DOHH2 (cell line): ENCODE measurements around the gene TMEM191B.
"Not testable (repeated sequence)": the region's sequence is repeated elsewhere in the genome, so short reads cannot be mapped to it uniquely, and the experiment has no call there.

Experiments
- H3F3A ChIP-seq: fragments of 200-600 bp; sonication (generic), shearing (Covaris generic); 2 replicates; pipeline ENCODE4 v1.6.0; 2016; ENCODE audit warnings: antibody characterized with exemption, mild to moderate bottlenecking; ENCODE audit not compliant: control insufficient read depth, insufficient read depth
- H3K27ac ChIP-seq: fragments of 200-600 bp; sonication (generic); 2 replicates; pipeline ENCODE4 v1.5.1; 2014; ENCODE audit warnings: low read depth, mild to moderate bottlenecking, low read length, moderate library complexity
- H3K27me3 ChIP-seq: fragments of 200-600 bp; sonication (generic); 2 replicates; pipeline ENCODE4 v1.6.1; 2014; ENCODE audit warnings: mild to moderate bottlenecking, low read length, mixed read lengths; ENCODE audit not compliant: control insufficient read depth
- H3K36me3 ChIP-seq: fragments of 200-600 bp; sonication (generic); 2 replicates; pipeline ENCODE4 v1.6.1; 2014; ENCODE audit warnings: mild to moderate bottlenecking, low read length, moderate library complexity, mixed read lengths; ENCODE audit not compliant: control insufficient read depth
- H3K4me1 ChIP-seq: fragments of 200-600 bp; sonication (generic); 2 replicates; pipeline ENCODE4 v1.6.1; 2014; ENCODE audit warnings: mild to moderate bottlenecking, low read length, mixed read lengths; ENCODE audit not compliant: control insufficient read depth
- H3K4me2 ChIP-seq: fragments of 200-600 bp; sonication (generic); 2 replicates; pipeline ENCODE4 v1.6.0; 2014; ENCODE audit warnings: mild to moderate bottlenecking, low read length, moderate library complexity
- H3K4me3 ChIP-seq: fragments of 200-600 bp; sonication (generic); 2 replicates; pipeline ENCODE4 v1.5.1; 2014; ENCODE audit warnings: mild to moderate bottlenecking, low read length, mixed read lengths
- H3K79me2 ChIP-seq: fragments of 200-600 bp; sonication (generic); 2 replicates; pipeline ENCODE4 v1.6.1; 2014; ENCODE audit warnings: mild to moderate bottlenecking, low read length, mixed read lengths; ENCODE audit not compliant: control insufficient read depth
- H3K9me2 ChIP-seq: fragments of 200-600 bp; sonication (generic); replicated peaks from 2 replicates; pipeline ENCODE4 v1.6.1; 2014; ENCODE audit warnings: mild to moderate bottlenecking, low read length, mixed read lengths; ENCODE audit not compliant: control insufficient read depth
- H3K9me3 ChIP-seq: fragments of 200-600 bp; sonication (generic); 2 replicates; pipeline ENCODE4 v1.6.1; 2014; ENCODE audit warnings: antibody characterized with exemption, low read length, mixed read lengths; ENCODE audit not compliant: control insufficient read depth, insufficient read depth
- H4K20me1 ChIP-seq: fragments of 200-600 bp; sonication (generic); 2 replicates; pipeline ENCODE4 v1.6.0; 2014; ENCODE audit warnings: low read depth, mild to moderate bottlenecking, antibody characterized with exemption, low read length, moderate library complexity; ENCODE audit not compliant: control insufficient read depth, insufficient read depth

Gene TMEM191B

DNA sequence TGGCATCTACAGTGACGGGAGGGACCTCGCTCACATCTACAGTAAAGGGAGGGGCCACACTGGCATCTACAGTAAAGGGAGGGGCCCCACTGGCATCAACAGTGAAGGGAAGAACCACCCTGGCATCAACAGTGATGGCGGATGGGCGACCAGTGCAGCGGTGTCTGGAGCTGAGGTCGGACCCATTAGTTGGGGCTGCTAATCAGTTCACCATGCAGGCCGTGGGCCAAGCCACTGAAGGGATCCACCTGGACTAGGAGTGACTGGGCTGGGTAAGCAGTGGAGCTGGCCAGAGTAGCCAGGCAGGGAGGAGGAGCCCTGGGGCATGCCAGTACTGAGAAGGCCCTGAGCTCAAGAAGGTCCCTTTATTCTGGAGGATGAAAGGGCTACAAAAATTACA, 23.4 kb downstream of the TMEM191B start:
- H3K79me2 ChIP-seq, H3F3A ChIP-seq, H3K36me3 ChIP-seq, H3K27me3 ChIP-seq, H3K27ac ChIP-seq, H3K4me3 ChIP-seq, H3K9me3 ChIP-seq, H4K20me1 ChIP-seq, H3K9me2 ChIP-seq, H3K4me2 ChIP-seq, H3K4me1 ChIP-seq: not testable (repeated sequence)

DNA sequence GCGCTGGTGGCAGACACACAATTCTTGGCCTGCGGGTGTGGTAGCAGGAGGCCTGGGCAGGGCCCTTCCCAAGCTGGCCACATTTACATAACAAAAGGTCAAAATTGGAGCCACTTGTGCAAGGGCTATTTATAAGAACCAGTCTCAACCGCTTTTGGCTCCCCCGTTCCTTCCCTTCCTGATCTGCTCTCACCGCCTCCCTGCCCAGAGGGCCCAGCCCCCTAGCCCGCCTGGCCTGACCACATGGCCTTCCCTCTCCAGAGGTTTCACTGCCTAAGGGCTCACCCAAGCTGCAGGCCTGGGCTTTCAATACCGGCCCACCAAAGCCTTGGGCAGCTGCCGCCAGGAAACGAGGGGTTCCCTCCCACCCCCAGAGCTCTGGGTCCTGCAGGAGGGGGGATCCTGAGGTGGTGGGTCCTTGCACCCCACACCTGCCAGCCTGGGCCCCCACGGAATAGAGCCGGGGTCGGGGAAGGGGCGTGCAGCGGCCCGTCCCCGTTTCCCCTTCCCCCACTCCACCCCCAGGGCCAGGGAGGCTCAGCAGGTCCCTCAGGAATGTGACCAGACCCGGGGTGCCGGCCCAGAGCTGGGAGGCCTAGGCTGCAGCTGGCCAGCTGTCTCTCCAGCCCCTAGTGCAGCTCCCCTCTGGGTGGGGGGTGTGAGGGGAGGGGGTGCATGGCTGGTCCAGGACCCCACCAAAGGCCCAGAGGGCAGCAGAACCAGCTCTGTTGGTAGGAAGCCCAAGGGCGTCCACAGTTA, 25.4 kb downstream of the TMEM191B start:
- not testable (repeated sequence) for H3K4me1 ChIP-seq, H3K79me2 ChIP-seq, H3K27me3 ChIP-seq, H3K27ac ChIP-seq, H3K9me2 ChIP-seq, H3F3A ChIP-seq, H4K20me1 ChIP-seq, H3K36me3 ChIP-seq, H3K4me2 ChIP-seq, H3K4me3 ChIP-seq, H3K9me3 ChIP-seq

DNA sequence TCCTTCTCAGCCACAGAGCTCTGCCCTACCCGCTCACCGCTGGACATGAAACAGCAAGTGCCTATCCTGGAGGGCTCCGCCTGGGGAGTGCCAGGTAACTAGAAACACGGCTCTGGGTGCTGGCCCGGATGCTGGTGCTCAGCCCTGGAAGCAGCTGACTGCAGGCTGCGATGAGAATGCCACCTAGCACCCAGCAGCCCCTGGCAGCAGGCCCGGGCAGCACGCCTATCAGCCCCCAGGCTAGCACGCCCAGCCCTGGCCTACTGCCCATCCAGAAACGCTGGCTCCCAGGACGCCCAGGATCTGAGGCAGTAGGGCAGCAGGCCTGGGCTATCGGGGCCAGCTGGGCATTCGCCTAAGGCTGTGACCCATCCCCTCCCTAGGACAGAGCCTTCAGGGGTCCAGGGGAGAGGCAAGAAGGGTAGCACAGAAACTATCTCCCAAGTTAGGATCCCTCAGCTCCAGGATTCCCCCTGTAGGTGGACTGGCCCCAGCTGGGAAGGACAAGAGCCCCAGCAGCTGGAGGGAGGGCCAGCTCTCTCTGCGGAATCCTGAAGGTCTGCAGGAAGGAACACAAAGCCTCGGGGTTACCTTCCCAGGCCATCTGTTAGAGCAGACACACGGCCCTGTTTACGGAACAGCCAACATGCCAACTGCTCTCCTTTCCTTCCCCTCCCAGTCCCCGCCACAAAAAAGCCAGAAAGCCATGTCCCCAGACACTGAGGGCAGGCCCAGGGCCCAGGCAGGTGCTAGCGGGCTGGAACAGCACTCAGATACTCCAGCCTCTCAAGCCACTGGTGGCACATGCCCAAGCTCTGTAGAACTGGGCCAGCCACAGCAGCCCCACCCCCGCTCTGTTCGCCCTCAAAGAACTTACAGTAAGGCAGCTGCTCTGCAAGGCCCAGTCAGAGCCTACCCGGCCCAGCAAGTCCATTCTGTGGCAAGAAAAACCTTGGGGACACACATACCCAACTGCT, 27.0 kb downstream of the TMEM191B start:
- not testable (repeated sequence) for H3K36me3 ChIP-seq, H3K9me3 ChIP-seq, H3K27ac ChIP-seq, H3K79me2 ChIP-seq, H3K4me1 ChIP-seq, H3K4me2 ChIP-seq, H3K4me3 ChIP-seq, H3F3A ChIP-seq, H4K20me1 ChIP-seq, H3K9me2 ChIP-seq, H3K27me3 ChIP-seq

DNA sequence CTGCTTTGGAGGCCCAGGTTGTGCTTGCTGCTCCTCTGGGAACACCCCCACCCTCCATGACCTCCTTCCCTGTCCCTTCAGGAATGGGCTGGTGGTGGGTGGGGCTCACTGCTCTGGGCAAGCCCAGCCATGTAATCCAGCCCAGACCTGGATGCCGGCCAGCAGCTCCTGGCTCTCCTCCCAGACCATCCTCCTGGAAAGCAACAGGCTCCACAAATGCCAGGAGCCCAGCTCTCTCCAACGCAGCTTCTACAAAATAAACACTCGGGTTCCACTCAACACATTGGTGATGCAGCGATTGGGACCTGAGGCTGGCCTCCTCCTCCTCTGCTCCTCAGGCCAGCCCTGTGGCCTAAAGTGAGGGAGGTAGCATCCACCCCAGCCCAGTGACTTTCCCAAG, 30.9 kb downstream of the TMEM191B start:
- not testable (repeated sequence) for H3K9me3 ChIP-seq, H3F3A ChIP-seq, H4K20me1 ChIP-seq, H3K4me2 ChIP-seq, H3K79me2 ChIP-seq, H3K4me1 ChIP-seq, H3K36me3 ChIP-seq, H3K27me3 ChIP-seq, H3K4me3 ChIP-seq, H3K27ac ChIP-seq, H3K9me2 ChIP-seq

DNA sequence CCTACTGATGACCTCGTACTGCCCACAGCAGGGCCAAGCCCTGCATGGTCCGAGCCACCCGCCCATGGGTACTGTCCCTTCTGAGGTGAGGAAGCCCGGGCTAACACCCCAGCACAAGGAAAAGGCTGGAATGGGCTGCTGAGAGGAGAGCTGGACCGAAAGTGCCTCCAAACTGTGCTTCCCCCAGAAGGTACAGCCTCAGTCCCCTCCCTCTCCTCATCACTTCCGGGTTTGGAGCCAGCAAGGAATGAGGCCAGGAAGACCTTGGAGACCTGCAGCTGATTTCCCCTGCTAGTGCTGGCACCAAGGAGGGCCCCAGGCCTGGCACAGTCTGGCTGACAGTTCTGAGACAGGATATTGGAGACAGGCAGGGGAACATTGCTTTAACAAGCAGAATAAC, 31.3 kb downstream of the TMEM191B start:
- H3K9me3 ChIP-seq, H3F3A ChIP-seq, H3K27me3 ChIP-seq, H3K27ac ChIP-seq, H3K36me3 ChIP-seq, H3K4me3 ChIP-seq, H3K79me2 ChIP-seq, H4K20me1 ChIP-seq, H3K4me1 ChIP-seq, H3K4me2 ChIP-seq, H3K9me2 ChIP-seq: not testable (repeated sequence)

DNA sequence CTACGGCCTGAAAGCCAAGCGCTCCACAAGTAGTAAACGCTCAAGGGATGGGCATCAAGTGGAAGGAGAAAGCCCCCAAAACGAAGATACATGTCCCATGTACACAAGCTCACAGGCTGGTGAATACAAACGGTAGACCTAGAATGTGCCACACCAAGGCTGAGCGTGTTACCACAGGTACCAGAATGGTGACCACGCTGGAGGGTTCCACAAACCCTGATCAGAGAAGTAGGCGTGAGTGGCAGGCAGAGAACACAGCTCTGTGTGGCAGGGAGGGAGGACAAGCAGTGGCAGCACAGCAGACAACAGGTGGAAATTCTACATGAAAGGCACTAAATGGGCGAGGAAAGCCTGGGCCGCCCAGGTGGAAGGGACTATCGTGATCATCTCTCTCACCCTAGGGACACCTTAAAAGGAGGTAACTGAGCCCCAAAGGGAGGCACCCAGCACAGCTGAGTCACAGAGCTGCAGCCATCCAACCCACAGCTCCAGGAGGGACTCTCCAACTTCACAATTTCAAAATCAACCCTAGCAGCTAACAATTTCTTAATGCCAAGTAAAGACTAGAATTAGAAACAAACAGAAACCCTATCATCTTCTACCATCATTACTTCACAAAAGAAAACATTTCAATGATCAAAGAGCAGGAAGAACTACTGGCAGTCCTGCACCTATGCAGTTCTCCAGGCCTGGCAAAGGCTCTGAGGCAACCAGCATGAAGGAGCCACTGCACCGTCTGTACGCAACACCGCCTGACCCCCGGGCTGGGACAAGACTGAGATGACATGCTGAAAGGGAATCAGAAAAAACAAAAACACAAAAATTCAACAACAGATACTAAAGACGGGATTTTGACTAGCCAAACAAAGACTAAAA, 32.7 kb downstream of the TMEM191B start:
- H3F3A ChIP-seq, H3K27ac ChIP-seq, H3K9me3 ChIP-seq, H3K4me3 ChIP-seq, H4K20me1 ChIP-seq, H3K27me3 ChIP-seq, H3K36me3 ChIP-seq, H3K79me2 ChIP-seq, H3K4me1 ChIP-seq, H3K4me2 ChIP-seq, H3K9me2 ChIP-seq: not testable (repeated sequence)

DNA sequence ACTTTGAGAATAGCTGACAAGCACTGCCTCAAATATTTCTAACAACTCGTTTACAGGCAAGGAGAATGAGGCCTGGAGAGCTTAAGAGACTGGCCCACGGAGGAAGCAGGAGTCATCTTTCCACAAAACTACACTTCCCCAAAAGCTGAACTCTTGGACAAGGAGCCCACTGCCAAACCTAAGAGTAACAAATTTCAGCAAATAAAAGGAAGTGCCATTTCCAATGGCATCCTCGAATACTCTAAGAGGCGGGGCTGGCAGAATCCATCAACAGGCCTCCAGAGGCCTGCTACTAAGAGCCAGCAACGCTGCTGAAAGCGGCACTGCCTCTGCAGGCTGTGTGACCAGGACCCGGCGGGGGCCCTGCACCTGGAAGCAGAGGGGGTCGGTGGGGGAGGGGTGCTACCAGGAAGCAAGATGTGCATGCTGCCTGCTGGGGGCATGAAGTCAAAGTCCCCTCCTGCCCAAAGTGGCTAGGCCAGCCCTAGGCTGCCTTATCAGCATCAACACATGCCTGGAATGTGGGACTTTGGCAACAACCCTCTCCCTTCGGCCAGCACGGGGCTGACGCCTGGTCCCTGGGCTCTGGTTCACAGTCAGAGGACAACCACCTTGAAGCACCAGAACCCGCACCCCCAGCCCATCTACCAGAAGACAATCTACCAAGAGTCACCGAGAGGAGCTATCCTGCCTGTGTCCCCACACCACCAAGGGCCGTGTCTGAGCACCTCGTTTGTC, 43.1 kb downstream of the TMEM191B start:
- not testable (repeated sequence) for H3K27me3 ChIP-seq, H3K4me2 ChIP-seq, H3K36me3 ChIP-seq, H4K20me1 ChIP-seq, H3K9me3 ChIP-seq, H3K9me2 ChIP-seq, H3K4me3 ChIP-seq, H3F3A ChIP-seq, H3K4me1 ChIP-seq, H3K27ac ChIP-seq, H3K79me2 ChIP-seq
